Endothelial cell of umbilical vein (primary cell): ENCODE measurements around the gene CHST15.

Experiments
- EZH2 ChIP-seq: IDR thresholded peaks from 2 replicates; pipeline ENCODE4 v1.6.1; 2012; ENCODE audit warnings: borderline replicate concordance, low read depth, mild to moderate bottlenecking, moderate library complexity, low read length, inconsistent platforms; ENCODE audit not compliant: severe bottlenecking
- JUN ChIP-seq: IDR thresholded peaks from 2 replicates; pipeline ENCODE4 v1.6.1; 2011; ENCODE audit warnings: borderline replicate concordance, low read depth; ENCODE audit not compliant: insufficient read length, insufficient read depth
- MYC ChIP-seq: IDR thresholded peaks from one replicate; pipeline ENCODE4 v1.6.1; 2011; ENCODE audit warnings: mild to moderate bottlenecking, low read depth, low read length
- POLR2A ChIP-seq: IDR thresholded peaks from 2 replicates; pipeline ENCODE4 v1.6.1; 2012; ENCODE audit warnings: low read depth, mild to moderate bottlenecking, control low read depth, low read length
- POLR2AphosphoS5 ChIP-seq: IDR thresholded peaks from 2 replicates; pipeline ENCODE4 v1.6.1; 2012; ENCODE audit warnings: low read depth, mild to moderate bottlenecking, control low read depth, low read length, moderate library complexity; ENCODE audit not compliant: insufficient read depth
- TF ChIP-seq, protein P1 (sequence below), 2 donors: IDR thresholded peaks; 1 replicate in 1 of 2; 2 replicates in 1 of 2; pipeline ENCODE4 v1.5.1; 2011; ENCODE audit warnings: low read length in 2 of 2, mild to moderate bottlenecking in 2 of 2, moderate library complexity in 2 of 2, control low read depth in 1 of 2, inconsistent platforms in 1 of 2, low read depth in 1 of 2; ENCODE audit not compliant: insufficient read depth in 1 of 2; ENCODE audit errors: extremely low read depth in 1 of 2
- TF ChIP-seq, protein P2 (sequence below): IDR thresholded peaks from 2 replicates; pipeline ENCODE4 v1.6.1; 2011; ENCODE audit not compliant: insufficient read depth, insufficient read length

DNA sequence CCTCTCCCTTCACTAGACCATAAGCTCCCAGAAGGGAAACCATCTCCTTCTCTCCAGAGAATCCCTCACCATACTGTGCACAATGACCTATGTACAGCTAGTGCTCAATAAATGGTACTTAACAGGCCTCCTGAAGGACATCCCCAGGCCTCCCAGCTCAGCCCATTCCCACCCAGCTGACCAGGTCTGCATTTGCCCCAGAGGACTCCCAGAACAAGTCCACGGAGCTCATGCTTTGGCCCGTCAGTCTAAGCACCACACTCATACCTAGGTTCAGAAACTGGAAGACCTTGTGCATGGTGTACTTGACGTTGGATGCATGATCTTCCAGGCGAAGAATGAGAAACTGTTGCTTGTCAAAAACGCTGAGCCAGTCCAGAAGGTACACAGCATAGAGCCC, 81.3 kb downstream of the CHST15 start:
- TF ChIP-seq, protein P1, sequence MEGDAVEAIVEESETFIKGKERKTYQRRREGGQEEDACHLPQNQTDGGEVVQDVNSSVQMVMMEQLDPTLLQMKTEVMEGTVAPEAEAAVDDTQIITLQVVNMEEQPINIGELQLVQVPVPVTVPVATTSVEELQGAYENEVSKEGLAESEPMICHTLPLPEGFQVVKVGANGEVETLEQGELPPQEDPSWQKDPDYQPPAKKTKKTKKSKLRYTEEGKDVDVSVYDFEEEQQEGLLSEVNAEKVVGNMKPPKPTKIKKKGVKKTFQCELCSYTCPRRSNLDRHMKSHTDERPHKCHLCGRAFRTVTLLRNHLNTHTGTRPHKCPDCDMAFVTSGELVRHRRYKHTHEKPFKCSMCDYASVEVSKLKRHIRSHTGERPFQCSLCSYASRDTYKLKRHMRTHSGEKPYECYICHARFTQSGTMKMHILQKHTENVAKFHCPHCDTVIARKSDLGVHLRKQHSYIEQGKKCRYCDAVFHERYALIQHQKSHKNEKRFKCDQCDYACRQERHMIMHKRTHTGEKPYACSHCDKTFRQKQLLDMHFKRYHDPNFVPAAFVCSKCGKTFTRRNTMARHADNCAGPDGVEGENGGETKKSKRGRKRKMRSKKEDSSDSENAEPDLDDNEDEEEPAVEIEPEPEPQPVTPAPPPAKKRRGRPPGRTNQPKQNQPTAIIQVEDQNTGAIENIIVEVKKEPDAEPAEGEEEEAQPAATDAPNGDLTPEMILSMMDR (IDR thresholded peaks at IDR 0.05; ENCODE audit: extremely low read depth in 1 of 2, insufficient read depth in 1 of 2, low read depth in 1 of 2, low read length in 2 of 2) = no peak
- no peak for TF ChIP-seq POLR2AphosphoS5
- TF ChIP-seq POLR2A = no peak
- no peak for TF ChIP-seq JUN
- TF ChIP-seq EZH2 = no peak
- TF ChIP-seq, protein P2, sequence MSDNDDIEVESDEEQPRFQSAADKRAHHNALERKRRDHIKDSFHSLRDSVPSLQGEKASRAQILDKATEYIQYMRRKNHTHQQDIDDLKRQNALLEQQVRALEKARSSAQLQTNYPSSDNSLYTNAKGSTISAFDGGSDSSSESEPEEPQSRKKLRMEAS = no peak
- TF ChIP-seq MYC = no peak
